Loucy (cell line): Measurements from ENCODE around the gene TNNT2.

Experiments
- H2AFZ ChIP-seq: fragments of 200-600 bp; sonication (generic); 2 replicates; pipeline ENCODE4 v1.6.0; 2016; ENCODE audit warnings: antibody characterized with exemption, mild to moderate bottlenecking, low read length, moderate library complexity
- H3F3A ChIP-seq: fragments of 200-600 bp; 2 replicates; pipeline ENCODE4 v1.6.0; 2016; ENCODE audit warnings: antibody characterized with exemption, low read depth, mild to moderate bottlenecking
- H3K27me3 ChIP-seq: fragments of 200-600 bp; sonication (generic); 2 replicates; pipeline ENCODE4 v1.6.1; 2014; ENCODE audit warnings: low read length, mild to moderate bottlenecking; ENCODE audit not compliant: insufficient read depth, poor library complexity, severe bottlenecking
- H3K36me3 ChIP-seq: fragments of 200-600 bp; sonication (generic); 2 replicates; pipeline ENCODE4 v1.6.1; 2016; ENCODE audit warnings: low read length; ENCODE audit not compliant: insufficient read depth
- H3K4me1 ChIP-seq: fragments of 200-600 bp; sonication (generic); 2 replicates; pipeline ENCODE4 v1.5.1; 2014; ENCODE audit warnings: low read length, mild to moderate bottlenecking; ENCODE audit not compliant: insufficient read depth, poor library complexity, severe bottlenecking
- H3K4me2 ChIP-seq: fragments of 200-600 bp; sonication (generic); 2 replicates; pipeline ENCODE4 v1.6.0; 2014; ENCODE audit warnings: antibody characterized with exemption, low read length, low read depth, mild to moderate bottlenecking; ENCODE audit not compliant: poor library complexity, severe bottlenecking
- H3K4me3 ChIP-seq: fragments of 200-600 bp; sonication (generic); 2 replicates; pipeline ENCODE4 v1.5.1; 2014; ENCODE audit warnings: low read length, mild to moderate bottlenecking, mixed read lengths; ENCODE audit not compliant: poor library complexity, severe bottlenecking
- H3K79me2 ChIP-seq: fragments of 200-600 bp; sonication (generic); 2 replicates; pipeline ENCODE4 v1.6.1; 2014; ENCODE audit warnings: low read length; ENCODE audit not compliant: insufficient read depth
- H3K9ac ChIP-seq: fragments of 200-600 bp; sonication (generic); 2 replicates; pipeline ENCODE4 v1.6.0; 2014; ENCODE audit warnings: mild to moderate bottlenecking, low read depth, low read length, moderate library complexity; ENCODE audit not compliant: poor library complexity, severe bottlenecking
- H3K9me2 ChIP-seq: fragments of 200-600 bp; sonication (generic); replicated peaks from 2 replicates; pipeline ENCODE4 v1.6.1; 2016; ENCODE audit warnings: low read depth, low read length, mixed read lengths
- H3K9me3 ChIP-seq: fragments of 200-600 bp; sonication (generic); 2 replicates; pipeline ENCODE4 v1.6.1; 2014; ENCODE audit warnings: mild to moderate bottlenecking, antibody characterized with exemption, low read length, low read depth; ENCODE audit not compliant: insufficient read depth
- H4K20me1 ChIP-seq: fragments of 200-600 bp; sonication (generic); 2 replicates; pipeline ENCODE4 v1.6.0; 2014; ENCODE audit warnings: antibody characterized with exemption, low read length, mild to moderate bottlenecking; ENCODE audit not compliant: insufficient read depth, poor library complexity, severe bottlenecking
- CTCF ChIP-seq: fragments of 200-600 bp; sonication (generic); conservative IDR thresholded peaks from 2 replicates; pipeline ENCODE4 v1.5.1; 2014; ENCODE audit warnings: mild to moderate bottlenecking, antibody characterized with exemption, low read length
- EZH2phosphoT487 ChIP-seq: fragments of 200-600 bp; IDR thresholded peaks from 2 replicates; pipeline ENCODE4 v1.6.1; 2018; ENCODE audit warnings: antibody characterized with exemption, mild to moderate bottlenecking, moderate library complexity, borderline replicate concordance

The TNNT2 gene

GRCh38 chr1:201404722-201405483, 27.4 kb upstream of the TNNT2 start:
- Histone ChIP-seq H3K4me2 (no peak overlapping the region), H3K9ac (no peak overlapping the region), H3K9me3 (no peaks in the 10 kb centered on the region), H4K20me1 (no peaks in the 10 kb centered on the region), H3K4me1 (no peaks in the 10 kb centered on the region), H3K36me3 (no peaks in the 10 kb centered on the region), H3K79me2 (no peaks in the 10 kb centered on the region), H3F3A (no peaks in the 10 kb centered on the region), H3K27me3 (no peaks in the 10 kb centered on the region), H2AFZ (no peak overlapping the region), H3K9me2 (no peaks in the 10 kb centered on the region), H3K4me3 (no peak overlapping the region)
- TF ChIP-seq EZH2phosphoT487 (no peak), CTCF (no peak)

- H3K27me3 ChIP-seq = no peaks in the 10 kb centered on the region
- H3F3A ChIP-seq = no peaks in the 10 kb centered on the region
- no peaks in the 10 kb centered on the region for H3K9me2 ChIP-seq
- H4K20me1 ChIP-seq = no peaks in the 10 kb centered on the region
- H3K4me2 ChIP-seq = no peak overlapping the region
- no peak overlapping the region for H3K9ac ChIP-seq
- H3K79me2 ChIP-seq = no peaks in the 10 kb centered on the region
- no peaks in the 10 kb centered on the region for H3K36me3 ChIP-seq
- no peaks in the 10 kb centered on the region for H3K9me3 ChIP-seq
- H2AFZ ChIP-seq = no peak overlapping the region
- no peak for TF ChIP-seq CTCF
- no peak for TF ChIP-seq EZH2phosphoT487
- no peak overlapping the region for H3K4me3 ChIP-seq
- no peaks in the 10 kb centered on the region for H3K4me1 ChIP-seq
Observed at GRCh38 chr1:201404055-201404454, 26.6 kb upstream of the TNNT2 start.

GRCh38 chr1:201403359-201403758, 25.9 kb upstream of the TNNT2 start:
- H3K27me3 ChIP-seq = no peaks in the 10 kb centered on the region
- no peaks in the 10 kb centered on the region for H3K9me2 ChIP-seq
- H3F3A ChIP-seq = no peaks in the 10 kb centered on the region
- no peak overlapping the region for H2AFZ ChIP-seq
- no peaks in the 10 kb centered on the region for H4K20me1 ChIP-seq
- no peak overlapping the region for H3K9ac ChIP-seq
- no peak overlapping the region for H3K4me2 ChIP-seq
- H3K4me1 ChIP-seq = no peaks in the 10 kb centered on the region
- H3K79me2 ChIP-seq = no peaks in the 10 kb centered on the region
- no peaks in the 10 kb centered on the region for H3K36me3 ChIP-seq
- no peak overlapping the region for H3K4me3 ChIP-seq
- TF ChIP-seq EZH2phosphoT487 (no peak), CTCF (no peak)
- H3K9me3 ChIP-seq = no peaks in the 10 kb centered on the region
